Sigmoid colon (tissue), 4 donors: Measurements from ENCODE around the gene NXPH3.

Experiments
- CTCF ChIP-seq, 4 experiments: fragments of 450-650 bp in 3 of 4; fragments of 200-600 bp in 1 of 4; IDR thresholded peaks; one replicate each; pipeline ENCODE4 v1.5.1; 2016 to 2019; ENCODE audit warnings: antibody characterized with exemption in 4 of 4, mild to moderate bottlenecking in 3 of 4, moderate library complexity in 2 of 4
- EP300 ChIP-seq, 4 donors: sonication (generic); formaldehyde crosslinking; IDR thresholded peaks; one replicate each; pipeline ENCODE4 v1.6.1; 2017; ENCODE audit warnings: antibody characterized with exemption in 4 of 4
- POLR2A ChIP-seq, 2 donors: fragments of 450-650 bp; IDR thresholded peaks; one replicate each; pipeline ENCODE4 v1.6.1; 2016; ENCODE audit warnings: antibody characterized with exemption in 2 of 2, mild to moderate bottlenecking in 2 of 2, moderate library complexity in 2 of 2

DNA sequence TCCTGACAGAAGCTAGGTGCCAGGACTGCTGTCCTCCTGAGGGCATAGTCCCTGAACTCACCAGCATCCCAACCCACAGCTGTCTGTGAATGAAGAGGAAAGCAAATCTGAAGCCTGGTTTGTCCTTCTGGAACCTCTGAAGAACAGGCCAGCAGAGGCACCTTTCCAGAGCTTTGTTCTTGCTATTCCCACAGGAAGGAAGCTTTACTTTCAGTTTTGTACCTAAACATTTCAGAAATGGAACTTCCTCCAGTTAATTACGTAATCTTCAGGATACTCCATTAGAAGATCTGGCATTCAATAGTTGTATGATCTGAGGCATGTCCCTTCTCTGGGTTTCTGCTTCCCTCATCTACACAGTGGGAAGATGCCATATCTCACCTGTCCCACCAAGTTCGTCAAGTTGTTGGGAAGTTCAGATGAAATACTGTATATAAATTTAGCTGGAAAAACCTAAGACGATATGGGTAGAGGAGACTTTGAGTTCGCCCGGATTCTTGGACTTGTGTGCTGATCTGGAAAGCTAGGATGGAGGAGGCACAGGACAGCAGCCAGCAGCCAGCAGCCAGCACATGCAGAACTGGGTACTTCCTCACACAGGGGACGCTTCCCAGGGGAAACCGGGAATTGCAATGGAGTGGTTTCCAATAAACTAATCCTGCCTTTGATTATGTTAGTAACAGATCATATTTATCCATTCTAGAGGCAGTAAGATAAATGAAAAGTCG lies 22.4 kb downstream of the NXPH3 start:
- no peak for TF ChIP-seq POLR2A (IDR thresholded peaks at IDR 0.05)
- no peak for TF ChIP-seq EP300 (IDR thresholded peaks at IDR 0.05)
- no peak for TF ChIP-seq CTCF (IDR thresholded peaks at IDR 0.05)
